Activated naive CD4-positive, alpha-beta T cell treated with anti-CD3 and anti-CD28 coated beads for 36 hours (primary cell): ENCODE data around the gene KYAT1. TPM values are rescaled to one million over a fixed set of nuclear protein-coding genes. Genes with fewer than 3 reads are reported as not detected.

Experiments used
- CTCF ChIA-PET: fragments of 350-600 bp; sonication (Branson Sonifier 250); formaldehyde crosslinking; loops from one replicate; lab custom pipeline; 2021; ENCODE audit warnings: antibody characterized with exemption; lab: Charles Lee
- DNase-seq: peaks from one replicate; pipeline ENCODE4 v3.0.0-alpha.2; 2020
- H3K27ac Mint-ChIP-seq: one replicate; pipeline ENCODE4 v1.8.0; 2021; ENCODE audit warnings: mild to moderate bottlenecking, mixed read lengths
- H3K27me3 Mint-ChIP-seq: one replicate; pipeline ENCODE4 v1.8.0; 2021; ENCODE audit warnings: low read depth, mixed read lengths
- H3K36me3 Mint-ChIP-seq: one replicate; pipeline ENCODE4 v1.8.0; 2021; ENCODE audit warnings: low read depth, mixed read lengths
- H3K4me1 Mint-ChIP-seq: one replicate; pipeline ENCODE4 v1.8.0; 2021; ENCODE audit warnings: low read depth, mixed read lengths
- H3K4me3 Mint-ChIP-seq: one replicate; pipeline ENCODE4 v1.8.0; 2021; ENCODE audit warnings: mild to moderate bottlenecking, moderate library complexity, mixed read lengths
- H3K9me3 Mint-ChIP-seq: one replicate; pipeline ENCODE4 v1.8.0; 2021; ENCODE audit warnings: mixed read lengths
- intact Hi-C: fragments of 100-400 bp; cut with micrococcal nuclease; formaldehyde crosslinking; loops from one replicate; pipeline ENCODE4 v1.15.1; 2023
- total RNA-seq, 2 experiments: library from RNA; stranded (reverse); gene quantifications; one replicate each; pipeline ENCODE4 v1.2.3, GENCODE V29; 2021

The KYAT1 gene
- total RNA-seq, 2 experiments from 2014 or later, result 29.6 to 33.6 TPM

- peak; percentile 43 for DNase-seq
- H3K27me3 Mint-ChIP-seq, result no peaks in the 10 kb centered on the region
- H3K4me1 Mint-ChIP-seq, result peaks cover 22% of the 10 kb centered on the region
- intact Hi-C loops, result loop anchor here (1.0 to 5.0 kb wide), 9 partner anchors 10 to 1758 kb away; partner anchors contain the start of genes CRAT, FUBP3, PKN3 and PTPA
- H3K4me3 Mint-ChIP-seq, result peak overlapping the region; percentile 76
- no peaks in the 10 kb centered on the region for H3K9me3 Mint-ChIP-seq
- peaks cover 6% of the 10 kb centered on the region for H3K36me3 Mint-ChIP-seq
- CTCF ChIA-PET, result interaction anchor here (0.5 to 3.3 kb wide), 18 partner anchors 10 to 259 kb away, joined by 3 to 21 read pairs (median 4); partner anchors contain the start of genes SH3GLB2 and SPOUT1
- no peak overlapping the region for H3K27ac Mint-ChIP-seq
These were observed 62.7 kb downstream of the KYAT1 start for GRCh38 chr9:128818839-128819715.

GRCh38 chr9:128818099-128818838 lies 63.5 kb downstream of the KYAT1 start, which contains the start of gene ENDOG:
Gene ENDOG (plus strand): TSS chr9:128818500. CDS start chr9:128818685, 185 bp downstream.
- H3K4me1 Mint-ChIP-seq, result peaks cover 22% of the 10 kb centered on the region
- H3K27ac Mint-ChIP-seq, result peak within 1 kb of the TSS; percentile 24
- DNase-seq, result peak; percentile 98
- H3K36me3 Mint-ChIP-seq, result peaks cover 6% of the 10 kb centered on the region
- no peaks in the 10 kb centered on the region for H3K27me3 Mint-ChIP-seq
- H3K9me3 Mint-ChIP-seq, result no peaks in the 10 kb centered on the region
- H3K4me3 Mint-ChIP-seq, result peak within 1 kb of the TSS; percentile 82
- intact Hi-C loops, result loop anchor here (1.0 to 5.0 kb wide), 9 partner anchors 11 to 1759 kb away; partner anchors contain the start of genes CRAT, FUBP3, PKN3 and PTPA
- CTCF ChIA-PET, result interaction anchor here (0.6 to 3.3 kb wide), 23 partner anchors 9 to 395 kb away, joined by 3 to 21 read pairs (median 4); partner anchors contain the start of genes SH3GLB2 and SPOUT1

GRCh38 chr9:128810873-128811272 lies 70.9 kb downstream of the KYAT1 start:
- no peak for DNase-seq
- no peaks in the 10 kb centered on the region for H3K4me1 Mint-ChIP-seq
- H3K9me3 Mint-ChIP-seq, result no peaks in the 10 kb centered on the region
- intact Hi-C loops, result no loop called here
- no peaks in the 10 kb centered on the region for H3K27me3 Mint-ChIP-seq
- H3K27ac Mint-ChIP-seq, result no peak overlapping the region
- no peak overlapping the region for H3K4me3 Mint-ChIP-seq
- CTCF ChIA-PET, result interaction anchor here (0.6 to 2.5 kb wide), 3 partner anchors 8 to 101 kb away, joined by 3 to 10 read pairs (median 4); partner anchors contain the start of gene ENDOG
- H3K36me3 Mint-ChIP-seq, result peaks cover 3% of the 10 kb centered on the region

- intact Hi-C loops, result no loop called here
- DNase-seq, result no peak
- H3K27ac Mint-ChIP-seq, result no peak overlapping the region
- no peaks in the 10 kb centered on the region for H3K27me3 Mint-ChIP-seq
- H3K36me3 Mint-ChIP-seq, result peaks cover 3% of the 10 kb centered on the region
- H3K4me3 Mint-ChIP-seq, result no peak overlapping the region
- H3K4me1 Mint-ChIP-seq, result no peaks in the 10 kb centered on the region
- CTCF ChIA-PET, result interaction anchor here (1.1 to 2.5 kb wide), 2 partner anchors 9 to 70 kb away, joined by 3 to 10 read pairs; partner anchors contain the start of gene ENDOG
- no peaks in the 10 kb centered on the region for H3K9me3 Mint-ChIP-seq
These were observed 71.9 kb downstream of the KYAT1 start for GRCh38 chr9:128809831-128810230.

- H3K9me3 Mint-ChIP-seq, result no peaks in the 10 kb centered on the region
- peaks cover 3% of the 10 kb centered on the region for H3K36me3 Mint-ChIP-seq
- H3K27me3 Mint-ChIP-seq, result no peaks in the 10 kb centered on the region
- DNase-seq, result no peak
- CTCF ChIA-PET, result interaction anchor here (2.5 kb wide), 1 partner anchor 10 kb away, joined by 10 read pairs; the partner anchor contains the start of gene ENDOG
- no peaks in the 10 kb centered on the region for H3K4me1 Mint-ChIP-seq
- H3K4me3 Mint-ChIP-seq, result no peak overlapping the region
- intact Hi-C loops, result no loop called here
- no peak overlapping the region for H3K27ac Mint-ChIP-seq
These were observed 72.6 kb downstream of the KYAT1 start for GRCh38 chr9:128809036-128809599.

- no peaks in the 10 kb centered on the region for H3K9me3 Mint-ChIP-seq
- intact Hi-C loops, result no loop called here
- H3K27ac Mint-ChIP-seq, result peak overlapping the region; percentile 65
- no peak overlapping the region for H3K4me3 Mint-ChIP-seq
- H3K27me3 Mint-ChIP-seq, result no peaks in the 10 kb centered on the region
- CTCF ChIA-PET, result interaction anchor here (2.5 kb wide), 1 partner anchor 10 kb away, joined by 10 read pairs; the partner anchor contains the start of gene ENDOG
- H3K4me1 Mint-ChIP-seq, result no peaks in the 10 kb centered on the region
- peaks cover 3% of the 10 kb centered on the region for H3K36me3 Mint-ChIP-seq
- DNase-seq, result no peak
These were observed 73.2 kb downstream of the KYAT1 start for GRCh38 chr9:128808543-128808942.

GRCh38 chr9:128807827-128808226 lies 73.9 kb downstream of the KYAT1 start:
- no peak overlapping the region for H3K4me3 Mint-ChIP-seq
- CTCF ChIA-PET, result interaction anchor here (1.0 kb wide), 1 partner anchor 11 kb away, joined by 4 read pairs; no protein-coding TSS in a partner anchor
- no peaks in the 10 kb centered on the region for H3K27me3 Mint-ChIP-seq
- no peaks in the 10 kb centered on the region for H3K4me1 Mint-ChIP-seq
- intact Hi-C loops, result no loop called here
- no peak overlapping the region for H3K27ac Mint-ChIP-seq
- peaks cover 5% of the 10 kb centered on the region for H3K36me3 Mint-ChIP-seq
- DNase-seq, result no peak
- H3K9me3 Mint-ChIP-seq, result no peaks in the 10 kb centered on the region

GRCh38 chr9:128805661-128806060 lies 76.1 kb downstream of the KYAT1 start:
- intact Hi-C loops, result no loop called here
- Mint-ChIP-seq H3K27me3 (no peaks in the 10 kb centered on the region), H3K27ac (no peak overlapping the region), H3K4me3 (no peak overlapping the region), H3K4me1 (no peaks in the 10 kb centered on the region), H3K36me3 (peaks cover 5% of the 10 kb centered on the region), H3K9me3 (no peaks in the 10 kb centered on the region)
- CTCF ChIA-PET, result interaction anchor here (1.0 kb wide), 1 partner anchor 41 kb away, joined by 3 read pairs; no protein-coding TSS in a partner anchor
- DNase-seq, result no peak

GRCh38 chr9:128802482-128802881 lies 79.3 kb downstream of the KYAT1 start:
- intact Hi-C loops, result no loop called here
- H3K36me3 Mint-ChIP-seq, result peaks cover 5% of the 10 kb centered on the region
- no peak overlapping the region for H3K4me3 Mint-ChIP-seq
- no peaks in the 10 kb centered on the region for H3K4me1 Mint-ChIP-seq
- no peak for DNase-seq
- H3K9me3 Mint-ChIP-seq, result no peaks in the 10 kb centered on the region
- no peaks in the 10 kb centered on the region for H3K27me3 Mint-ChIP-seq
- CTCF ChIA-PET, result no interaction called here
- H3K27ac Mint-ChIP-seq, result no peak overlapping the region

GRCh38 chr9:128800061-128800460 lies 81.7 kb downstream of the KYAT1 start:
- Mint-ChIP-seq H3K4me1 (no peaks in the 10 kb centered on the region), H3K4me3 (no peak overlapping the region), H3K9me3 (no peaks in the 10 kb centered on the region), H3K27ac (no peak overlapping the region), H3K27me3 (no peaks in the 10 kb centered on the region), H3K36me3 (peaks cover 7% of the 10 kb centered on the region)
- no peak for DNase-seq
- CTCF ChIA-PET, result no interaction called here
- intact Hi-C loops, result no loop called here

- CTCF ChIA-PET, result no interaction called here
- H3K27ac Mint-ChIP-seq, result no peak overlapping the region
- no peaks in the 10 kb centered on the region for H3K9me3 Mint-ChIP-seq
- H3K36me3 Mint-ChIP-seq, result peaks cover 7% of the 10 kb centered on the region
- intact Hi-C loops, result no loop called here
- DNase-seq, result no peak
- no peak overlapping the region for H3K4me3 Mint-ChIP-seq
- no peaks in the 10 kb centered on the region for H3K27me3 Mint-ChIP-seq
- H3K4me1 Mint-ChIP-seq, result peaks cover under 1% of the 10 kb centered on the region
These were observed 82.9 kb downstream of the KYAT1 start for GRCh38 chr9:128798896-128799295.
